ENCODE measurements around the gene GJA3. TPM values are rescaled to one million over a fixed set of nuclear protein-coding genes. Genes with fewer than 3 reads are reported as not detected.

The GJA3 gene
- total and polyA plus RNA-seq, 10 of the 15 experiments (the other 5 are each of a cell fraction or from before 2014, with no cell fraction given), result 0.03 to 0.11 (median 0.04) TPM; not detected in 5

- FAIRE-seq, result no peak
- peaks cover 3 to 5% of the 10 kb centered on the region in 2 experiments for H3K27me3 ChIP-seq (replicated peaks in 1 of 2; ENCODE audit: control insufficient read depth in 2 of 2, insufficient read depth in 2 of 2, low read length in 1 of 2)
- H3K4me3 ChIP-seq, result peak overlapping the region; percentile 71; the same call in 1 of the 2 replicates
- ChIA-PET POLR2A (interaction anchor here (0.5 kb wide), 1 partner anchor 312 kb away, joined by 3 read pairs; no protein-coding TSS in a partner anchor), CTCF (interaction anchor here (0.5 to 1.0 kb wide), 4 partner anchors 174 to 364 kb away, joined by 3 to 5 read pairs (median 4); no protein-coding TSS in a partner anchor), SMC1A (ENCODE audit: uncharacterized antibody, unreplicated experiment) (interaction anchor here (1.1 to 1.3 kb wide), 3 partner anchors 16 to 175 kb away, joined by 3 to 4 read pairs (median 3); no protein-coding TSS in a partner anchor), RAD21 (ENCODE audit: unreplicated experiment) (interaction anchor here (1.1 kb wide), 1 partner anchor 233 kb away, joined by 3 read pairs; no protein-coding TSS in a partner anchor)
- no peaks in the 10 kb centered on the region for H4K20me1 ChIP-seq (ENCODE audit: control insufficient read depth, insufficient read depth)
- in situ Hi-C loops (cut with MboI) (no loop called here), intact Hi-C loops (cut with micrococcal nuclease; ENCODE audit: unreplicated experiment) (loop anchor here (5.0 kb wide), 2 partner anchors 32 to 67 kb away; no protein-coding TSS in a partner anchor)
- H3K36me3 ChIP-seq (ENCODE audit: control insufficient read depth in 2 of 2, insufficient read depth in 2 of 2, low read length in 1 of 2), result no peaks in the 10 kb centered on the region
- no peaks in the 10 kb centered on the region; the same call in 2 of the 3 replicates for H3K9me3 ChIP-seq (replicated peaks; ENCODE audit: control insufficient read depth, insufficient read depth, low read length)
- H3K27ac ChIP-seq (ENCODE audit: control insufficient read depth, insufficient read depth), result no peak overlapping the region
- TF ChIP-seq, protein P1, sequence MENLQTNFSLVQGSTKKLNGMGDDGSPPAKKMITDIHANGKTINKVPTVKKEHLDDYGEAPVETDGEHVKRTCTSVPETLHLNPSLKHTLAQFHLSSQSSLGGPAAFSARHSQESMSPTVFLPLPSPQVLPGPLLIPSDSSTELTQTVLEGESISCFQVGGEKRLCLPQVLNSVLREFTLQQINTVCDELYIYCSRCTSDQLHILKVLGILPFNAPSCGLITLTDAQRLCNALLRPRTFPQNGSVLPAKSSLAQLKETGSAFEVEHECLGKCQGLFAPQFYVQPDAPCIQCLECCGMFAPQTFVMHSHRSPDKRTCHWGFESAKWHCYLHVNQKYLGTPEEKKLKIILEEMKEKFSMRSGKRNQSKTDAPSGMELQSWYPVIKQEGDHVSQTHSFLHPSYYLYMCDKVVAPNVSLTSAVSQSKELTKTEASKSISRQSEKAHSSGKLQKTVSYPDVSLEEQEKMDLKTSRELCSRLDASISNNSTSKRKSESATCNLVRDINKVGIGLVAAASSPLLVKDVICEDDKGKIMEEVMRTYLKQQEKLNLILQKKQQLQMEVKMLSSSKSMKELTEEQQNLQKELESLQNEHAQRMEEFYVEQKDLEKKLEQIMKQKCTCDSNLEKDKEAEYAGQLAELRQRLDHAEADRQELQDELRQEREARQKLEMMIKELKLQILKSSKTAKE (IDR thresholded peaks at IDR 0.05; ENCODE audit: low read depth, poor library complexity, severe bottlenecking), result no peak
- no peak for TF ChIP-seq RFX5 (IDR thresholded peaks at IDR 0.05; ENCODE audit: low read depth, low read length)
- no peak for ATAC-seq
- H2AFZ ChIP-seq (ENCODE audit: control insufficient read depth, low read depth, low read length), result no peak overlapping the region
- WGBS (ENCODE audit: insufficient coverage, insufficient replicate concordance, low lambda C conversion rate, missing lambda C conversion rate), result 38% methylated on average over 18 of the region's 18 CpGs
- no peak overlapping the region for H3K9ac ChIP-seq (ENCODE audit: control insufficient read depth, insufficient read depth, low read length)
- no peak for DNase-seq (ENCODE audit: low read depth, low spot score)
- no peaks in the 10 kb centered on the region; the same call in 1 of the 2 replicates for H3K4me1 ChIP-seq (ENCODE audit: control insufficient read depth, insufficient read depth, low read length)
- no TSS peak for BruUV-seq (replicated peaks)
- peak overlapping the region; percentile 83; the same call in 1 of the 2 replicates for H3K4me2 ChIP-seq (ENCODE audit: control insufficient read depth, insufficient read depth)
- no peaks in the 10 kb centered on the region for H3K79me2 ChIP-seq (ENCODE audit: control insufficient read depth, insufficient read depth, low read length)
Observed at GRCh38 chr13:20159646-20160305, 1.1 kb downstream of the GJA3 start.

All from GM12878 (cell line).